Liver (tissue), 9 donors: ENCODE data around the gene CACNA2D1. TPM values are rescaled to one million over a fixed set of nuclear protein-coding genes. Genes with fewer than 3 reads are reported as not detected.

Source experiments
- DNase-seq: peaks from one replicate; pipeline ENCODE4 v3.0.0-alpha.2; 2017; ENCODE audit warnings: low spot score
- H3K27ac ChIP-seq, 2 donors: one replicate each; pipeline ENCODE4 v1.7.0; 2013; ENCODE audit warnings: inconsistent platforms in 2 of 2, low read length in 2 of 2, control low read depth in 1 of 2, low read depth in 1 of 2, mild to moderate bottlenecking in 1 of 2
- H3K27me3 ChIP-seq, 4 donors: one replicate each; pipeline versions ENCODE4 v1.6.1 to v1.7.0; 2013; ENCODE audit warnings: low read length in 3 of 4, inconsistent platforms in 1 of 4, mild to moderate bottlenecking in 1 of 4, moderate library complexity in 1 of 4; ENCODE audit not compliant: control insufficient read depth in 4 of 4, insufficient read depth in 4 of 4
- H3K36me3 ChIP-seq, 4 donors: one replicate each; pipeline versions ENCODE4 v1.6.1 to v1.7.0; 2013; ENCODE audit warnings: low read length in 3 of 4, mild to moderate bottlenecking in 3 of 4, low read depth in 1 of 4, moderate library complexity in 1 of 4; ENCODE audit not compliant: control insufficient read depth in 4 of 4, insufficient read depth in 3 of 4
- H3K4me1 ChIP-seq, 4 donors: one replicate each; pipeline versions ENCODE4 v1.6.1 to v1.7.0; 2013; ENCODE audit warnings: low read length in 3 of 4, mild to moderate bottlenecking in 3 of 4, moderate library complexity in 1 of 4; ENCODE audit not compliant: control insufficient read depth in 4 of 4, insufficient read depth in 4 of 4
- H3K4me3 ChIP-seq, 3 donors: one replicate each; pipeline versions ENCODE4 v1.6.1 to v1.7.0; 2013; ENCODE audit warnings: low read length in 3 of 3, control low read depth in 1 of 3, low read depth in 1 of 3, mild to moderate bottlenecking in 1 of 3
- H3K9ac ChIP-seq, 2 donors: one replicate each; pipeline ENCODE4 v1.7.0; 2013; ENCODE audit warnings: low read length in 2 of 2, mild to moderate bottlenecking in 2 of 2, moderate library complexity in 2 of 2, control low read depth in 1 of 2, low read depth in 1 of 2
- H3K9me3 ChIP-seq, 4 donors: one replicate each; pipeline versions ENCODE4 v1.6.1 to v1.7.0; 2013; ENCODE audit warnings: low read length in 3 of 4; ENCODE audit not compliant: control insufficient read depth in 4 of 4
- ATF3 ChIP-seq: IDR thresholded peaks from 2 replicates; pipeline ENCODE4 v1.6.1; 2016; ENCODE audit warnings: antibody characterized with exemption
- CTCF ChIP-seq: fragments of 150-350 bp; IDR thresholded peaks from 2 replicates; pipeline ENCODE4 v1.5.1; 2017; ENCODE audit warnings: improper control_type of control experiment, low read depth, low read length; ENCODE audit not compliant: missing input control
- EGR1 ChIP-seq, 2 donors: IDR thresholded peaks; 2 replicates each; pipeline ENCODE4 v1.6.1; 2016 to 2018; ENCODE audit warnings: antibody characterized with exemption in 2 of 2, low read depth in 2 of 2
- FOXA1 ChIP-seq: IDR thresholded peaks from 2 replicates; pipeline ENCODE4 v1.6.1; 2016; ENCODE audit warnings: antibody characterized with exemption
- FOXA2 ChIP-seq: IDR thresholded peaks from 2 replicates; pipeline ENCODE4 v1.6.1; 2016; ENCODE audit warnings: antibody characterized with exemption
- GABPA ChIP-seq, 2 donors: IDR thresholded peaks in 1 of 2; conservative IDR thresholded peaks in 1 of 2; 2 replicates each; pipeline ENCODE4 v1.6.1; 2016; ENCODE audit warnings: antibody characterized with exemption in 2 of 2, mild to moderate bottlenecking in 1 of 2, moderate library complexity in 1 of 2
- HNF4A ChIP-seq, 2 donors: conservative IDR thresholded peaks; 2 replicates each; pipeline ENCODE4 v1.6.1; 2016; ENCODE audit warnings: antibody characterized with exemption in 2 of 2, mild to moderate bottlenecking in 2 of 2
- HNF4G ChIP-seq: IDR thresholded peaks from 2 replicates; pipeline ENCODE4 v1.6.1; 2016; ENCODE audit warnings: antibody characterized with exemption
- JUND ChIP-seq, 2 donors: IDR thresholded peaks; 2 replicates each; pipeline ENCODE4 v1.6.1; 2016; ENCODE audit warnings: antibody characterized with exemption in 2 of 2
- MAX ChIP-seq: IDR thresholded peaks from 2 replicates; pipeline ENCODE4 v1.6.1; 2016; ENCODE audit warnings: antibody characterized with exemption
- NR2F2 ChIP-seq: IDR thresholded peaks from 2 replicates; pipeline ENCODE4 v1.6.1; 2016; ENCODE audit warnings: antibody characterized with exemption
- RAD21 ChIP-seq, 2 donors: IDR thresholded peaks; 2 replicates each; pipeline ENCODE4 v1.6.1; 2016; ENCODE audit warnings: antibody characterized with exemption in 2 of 2, mild to moderate bottlenecking in 2 of 2
- REST ChIP-seq: IDR thresholded peaks from 2 replicates; pipeline ENCODE4 v1.6.1; 2016; ENCODE audit warnings: antibody characterized with exemption, mild to moderate bottlenecking
- RXRA ChIP-seq, 2 donors: IDR thresholded peaks; 2 replicates each; pipeline ENCODE4 v1.6.1; 2017 to 2018; ENCODE audit warnings: antibody characterized with exemption in 2 of 2, mild to moderate bottlenecking in 1 of 2
- SP1 ChIP-seq: IDR thresholded peaks from 2 replicates; pipeline ENCODE4 v1.6.1; 2018; ENCODE audit warnings: antibody characterized with exemption, mild to moderate bottlenecking
- TAF1 ChIP-seq: conservative IDR thresholded peaks from 2 replicates; pipeline ENCODE4 v1.6.1; 2016; ENCODE audit warnings: antibody characterized with exemption, mild to moderate bottlenecking
- YY1 ChIP-seq: IDR thresholded peaks from 2 replicates; pipeline ENCODE4 v1.6.1; 2016; ENCODE audit warnings: antibody characterized with exemption, mild to moderate bottlenecking
- ZBTB33 ChIP-seq: IDR thresholded peaks from 2 replicates; pipeline ENCODE4 v1.6.1; 2016; ENCODE audit warnings: antibody characterized with exemption
- WGBS: extraction: QIAGEN DNeasy Blood & Tissue Kit; methylation state at CpG from one replicate; pipeline ENCODE4 v1.1.7; 2013; 5-methylcytosine and 5-hydroxymethylcytosine counted together
- polyA plus RNA-seq, 2 donors: library from polyadenylated mRNA; stranded (reverse) in 1 of 2; unstranded in 1 of 2; fragments of 200-250 nt in 1 of 2; fragments of >200 nt in 1 of 2; fragmentation: Nextera tagmentation in 1 of 2; extraction: Ambion mirVana in 1 of 2; gene quantifications; one replicate each; pipeline versions ENCODE4 v1.2.1 to v1.2.3, GENCODE V29; 2013 to 2015
- total RNA-seq, 2 donors: library from RNA; depleted of rRNA; stranded (reverse); fragments of >200 nt; gene quantifications; one replicate each; pipeline ENCODE4 v1.2.3, GENCODE V29; 2014
- donor health status: healthy.
- donor health status: healthy.
- donor health status: healthy.
- donor health status: healthy.
- donor health status: healthy.

Gene CACNA2D1
- total and polyA plus RNA-seq, 4 donors, result 0.42 to 2.3 (median 0.94) TPM

- no peak overlapping the region for H3K4me3 ChIP-seq
- WGBS, result 49% methylated on average over 2 of the region's 2 CpGs
Measured at GRCh38 chr7:82021036-82021435, 422.5 kb downstream of the CACNA2D1 start.

More at GRCh38 chr7:82021036-82021435, 422.5 kb downstream of the CACNA2D1 start:
- Histone ChIP-seq H3K4me1 (no peaks in the 10 kb centered on the region), H3K9ac (no peak overlapping the region), H3K9me3 (no peaks in the 10 kb centered on the region), H3K27ac (no peak overlapping the region), H3K36me3 (no peaks in the 10 kb centered on the region), H3K27me3 (no peaks in the 10 kb centered on the region)
- TF ChIP-seq HNF4G (no peak), REST (no peak), RXRA (IDR thresholded peaks at IDR 0.05) (no peak), CTCF (no peak), TAF1 (no peak), HNF4A (conservative IDR thresholded peaks at IDR 0.05) (no peak), FOXA2 (no peak), YY1 (no peak), JUND (IDR thresholded peaks at IDR 0.05) (no peak), RAD21 (IDR thresholded peaks at IDR 0.05) (no peak), GABPA (IDR thresholded peaks at IDR 0.05 in 1 of 2, conservative IDR thresholded peaks at IDR 0.05 in 1 of 2) (no peak), SP1 (no peak), EGR1 (IDR thresholded peaks at IDR 0.05; ENCODE audit: low read depth in 2 of 2) (no peak), MAX (no peak), FOXA1 (no peak), ATF3 (no peak), NR2F2 (no peak), ZBTB33 (no peak)
- DNase-seq, result no peak
